Adrenal gland (tissue), 12 donors: ENCODE results near the gene DGKG. TPM values are rescaled to one million over a fixed set of nuclear protein-coding genes. Genes with fewer than 3 reads are reported as not detected.

ENCODE experiments used
- DNase-seq, 7 donors: peaks; one replicate each; pipeline ENCODE4 v3.0.0-alpha.2; 2019 to 2020
- H3K27ac ChIP-seq, 5 donors: fragments of 200-600 bp; sonication (generic) in 4 of 5; 1 replicate in 3 of 5; 2 replicates in 2 of 5; pipeline versions ENCODE4 v1.5.1 to v1.8.0; 2016 to 2020; ENCODE audit warnings: mild to moderate bottlenecking in 1 of 5
- H3K27me3 ChIP-seq: fragments of 200-600 bp; 2 replicates; pipeline ENCODE4 v1.8.0; 2021
- H3K36me3 ChIP-seq, 2 donors: fragments of 200-600 bp; replicated peaks in 1 of 2; 1 replicate in 1 of 2; 2 replicates in 1 of 2; pipeline versions ENCODE4 v1.5.1 to v1.8.0; 2018 to 2022
- H3K4me1 ChIP-seq, 2 donors: fragments of 200-600 bp; replicated peaks in 1 of 2; 1 replicate in 1 of 2; 2 replicates in 1 of 2; pipeline versions ENCODE4 v1.5.1 to v1.8.0; 2018 to 2021
- H3K4me3 ChIP-seq, 4 donors: fragments of 200-600 bp; sonication (generic) in 3 of 4; one replicate each; pipeline ENCODE4 v1.5.1; 2016 to 2018
- H3K9me3 ChIP-seq, 3 donors: fragments of 200-600 bp; sonication (generic) in 1 of 3; replicated peaks in 1 of 3; 1 replicate in 2 of 3; 2 replicates in 1 of 3; pipeline versions ENCODE4 v1.5.1 to v1.8.0; 2016 to 2021
- CTCF ChIP-seq, 6 experiments: fragments of 450-650 bp in 4 of 6; fragments of 200-600 bp in 2 of 6; sonication (generic) in 1 of 6; IDR thresholded peaks; 1 replicate in 5 of 6; 2 replicates in 1 of 6; pipeline versions ENCODE4 v1.5.1 to v1.8.0; 2016 to 2021; ENCODE audit warnings: antibody characterized with exemption in 6 of 6, mild to moderate bottlenecking in 2 of 6, moderate library complexity in 1 of 6
- POLR2A ChIP-seq, 2 donors: fragments of 450-650 bp; IDR thresholded peaks; one replicate each; pipeline ENCODE4 v1.6.1; 2017; ENCODE audit warnings: antibody characterized with exemption in 2 of 2, mild to moderate bottlenecking in 2 of 2, moderate library complexity in 1 of 2
- whole genome bisulfite sequencing, 4 donors: extraction: QIAGEN DNeasy Blood & Tissue Kit in 2 of 4; methylation state at CpG; one replicate each; pipeline versions ENCODE4 v1.1.5 to v1.1.7; 2013 to 2017; 5-methylcytosine and 5-hydroxymethylcytosine counted together
- intact Hi-C, 2 donors: fragments of 100-400 bp; cut with DNase I; formaldehyde crosslinking; loops; one replicate each; pipeline versions ENCODE4 v1.14.1 to v1.15.0; 2022 to 2023
- polyA plus RNA-seq, 3 donors: library from polyadenylated mRNA; stranded (reverse); fragments of 200-250 nt in 2 of 3; fragments of 350-450 nt in 1 of 3; fragmentation: Illumina TruSeq in 1 of 3; extraction: RNeasy Lipid Tissue Mini Kit (QIAGEN cat#74804) in 1 of 3; gene quantifications; one replicate each; pipeline ENCODE4 v1.2.3, GENCODE V29; 2013 to 2014
- total RNA-seq, 9 donors: library from RNA; depleted of rRNA in 4 of 9; stranded (reverse); fragments of >200 nt in 4 of 9; fragments of 120-200 nt in 1 of 9; fragmentation: NEBNext Ultra II Directional in 1 of 9; extraction: Animal tissue kit (Norgen Biotek cat#: 25700) in 1 of 9; gene quantifications; one replicate each; pipeline versions ENCODE4 v1.1.0 to v1.2.4, GENCODE V29; 2013 to 2023
- donor health status: healthy with polysubstance abuse.
- donor health status: Bipolar disorder and iron deficiency.
- donor health status: DM: yes; HTN: yes; CAD: no.
- donor health status: DM: no; HTN: no; CAD: no.
- donor health status: DM: no; HTN: no; CAD: no.
- donor health status: DM: yes; HTN: yes; CAD: no.

The DGKG gene
- total and polyA plus RNA-seq, 12 donors = 2.9 to 43.7 (median 28.3) TPM

DNA sequence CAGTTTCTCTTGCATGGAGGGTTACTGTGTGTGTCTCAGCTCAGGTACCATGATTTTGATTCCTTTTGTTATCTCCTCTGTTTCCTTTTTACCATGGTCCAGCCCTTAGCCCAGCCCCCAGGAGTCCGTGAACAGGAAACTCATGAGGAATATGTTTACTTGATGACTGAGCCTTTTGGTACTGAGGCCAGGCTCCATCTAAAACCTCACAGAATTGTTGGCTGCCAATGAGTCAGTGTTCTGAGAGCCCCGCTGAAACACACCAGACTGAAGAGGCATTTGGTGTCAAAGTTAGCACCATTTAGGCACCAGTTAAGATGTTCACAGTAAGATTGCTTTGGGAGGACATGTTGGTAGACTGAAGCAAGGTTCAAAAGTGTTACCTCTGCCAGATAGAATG is 80.9 kb downstream of the DGKG start:
- TF ChIP-seq POLR2A (IDR thresholded peaks at IDR 0.05) = no peak
- TF ChIP-seq CTCF (IDR thresholded peaks at IDR 0.05) = no peak
- Histone ChIP-seq H3K4me3 (no peak overlapping the region), H3K4me1 (no peaks in the 10 kb centered on the region), H3K27ac (no peak overlapping the region), H3K9me3 (no peaks in the 10 kb centered on the region), H3K27me3 (no peaks in the 10 kb centered on the region), H3K36me3 (no peaks in the 10 kb centered on the region)
- WGBS, 4 donors = 47 to 57% (median 50%) methylated on average over 2 of the region's 2 CpGs
- intact Hi-C loops = no loop called here
- DNase-seq = no peak

DNA sequence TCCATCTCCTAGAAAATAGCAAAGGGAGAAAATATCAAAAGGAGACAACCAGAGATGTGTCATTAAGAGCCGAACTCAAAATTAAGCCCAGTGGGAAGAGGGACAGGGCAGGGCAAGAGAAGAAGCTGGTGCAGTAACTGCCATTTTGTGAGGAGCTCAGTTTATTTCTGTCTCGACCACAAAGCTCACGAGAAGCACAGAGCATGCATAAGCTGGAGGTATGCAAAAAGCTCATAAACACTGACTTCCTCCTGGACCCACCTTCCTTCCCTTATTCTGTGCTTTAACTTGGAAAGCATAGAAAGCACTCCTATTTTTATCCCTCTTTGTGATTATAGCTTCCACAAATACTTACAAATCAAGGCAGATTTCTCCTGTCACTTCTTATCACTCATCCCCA is 81.3 kb downstream of the DGKG start:
- 64 to 82% (median 75%) methylated on average over 3 of the region's 3 CpGs for WGBS, 4 donors
- Histone ChIP-seq H3K27ac (no peak overlapping the region), H3K9me3 (no peaks in the 10 kb centered on the region), H3K36me3 (no peaks in the 10 kb centered on the region), H3K27me3 (no peaks in the 10 kb centered on the region), H3K4me3 (no peak overlapping the region), H3K4me1 (no peaks in the 10 kb centered on the region)
- TF ChIP-seq POLR2A (IDR thresholded peaks at IDR 0.05) (no peak), CTCF (IDR thresholded peaks at IDR 0.05) (no peak)
- no peak for DNase-seq
- intact Hi-C loops = no loop called here

DNA sequence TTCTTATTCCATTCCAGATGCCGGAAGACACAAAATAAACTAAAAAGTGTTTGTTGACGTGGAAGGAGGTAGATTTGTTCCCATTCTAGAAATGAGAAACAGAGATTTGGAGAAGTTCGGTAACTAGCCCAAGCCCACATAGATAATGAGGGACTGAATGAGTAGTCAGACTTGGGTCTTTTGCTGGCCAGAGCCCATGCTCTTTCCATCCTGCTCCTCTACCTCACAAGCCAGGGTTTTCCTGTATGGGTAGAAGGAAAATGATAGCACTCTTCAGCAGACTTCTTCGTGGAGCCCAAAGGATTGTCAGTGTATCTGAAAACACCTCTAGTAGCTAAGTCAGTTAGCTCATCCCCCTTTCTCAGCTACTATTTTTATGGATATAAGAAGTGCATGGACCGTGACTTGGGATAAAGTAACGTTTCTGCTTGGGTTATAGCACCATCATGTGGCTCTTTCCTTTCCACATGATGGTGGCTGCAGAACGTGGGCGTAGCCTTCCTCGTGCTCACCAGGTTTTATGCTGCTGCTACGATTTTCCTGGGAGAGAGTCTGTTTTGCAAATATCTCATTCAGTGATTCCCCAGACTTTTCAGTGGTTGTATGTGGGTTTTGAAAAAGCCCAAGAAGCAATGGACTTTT is 84.6 kb downstream of the DGKG start:
- DNase-seq = peak; percentile 34 to 64 (median 50)
- H3K27me3 ChIP-seq = no peaks in the 10 kb centered on the region
- H3K36me3 ChIP-seq = no peaks in the 10 kb centered on the region
- no peak overlapping the region for H3K27ac ChIP-seq
- no peaks in the 10 kb centered on the region for H3K9me3 ChIP-seq
- intact Hi-C loops = loop anchor here (5.0 kb wide), 1 partner anchor 295 kb away; no protein-coding TSS in a partner anchor
- peak; percentile 26 to 80 (median 68) for TF ChIP-seq CTCF (IDR thresholded peaks at IDR 0.05)
- TF ChIP-seq POLR2A (IDR thresholded peaks at IDR 0.05) = no peak
- 38 to 60% (median 42%) methylated on average over 10 of the region's 10 CpGs for WGBS, 4 donors
- no peaks in the 10 kb centered on the region for H3K4me1 ChIP-seq
- no peak overlapping the region for H3K4me3 ChIP-seq

- TF ChIP-seq POLR2A (IDR thresholded peaks at IDR 0.05) (no peak), CTCF (IDR thresholded peaks at IDR 0.05) (no peak)
- WGBS, 4 donors = 90 to 95% (median 93%) methylated on average over 5 of the region's 5 CpGs
- no peak overlapping the region for H3K27ac ChIP-seq
- DNase-seq = no peak
- no peak overlapping the region for H3K4me3 ChIP-seq
- intact Hi-C loops = loop anchor here (5.0 kb wide), 1 partner anchor 293 kb away; no protein-coding TSS in a partner anchor
- peaks cover 0 to 3% of the 10 kb centered on the region in 2 donors for H3K36me3 ChIP-seq
- no peaks in the 10 kb centered on the region for H3K4me1 ChIP-seq
- no peaks in the 10 kb centered on the region for H3K27me3 ChIP-seq
- H3K9me3 ChIP-seq = no peaks in the 10 kb centered on the region
Observed at GRCh38 chr3:186275436-186275835, 86.6 kb downstream of the DGKG start.
